Islet of Langerhans (tissue), 1 donor: ENCODE results near the gene BRF1.
"Not testable (repeated sequence)": the region's sequence is repeated elsewhere in the genome, so short reads cannot be mapped to it uniquely, and the experiment has no call there.

Source experiments
- FAIRE-seq: peaks from one replicate; lab custom pipeline; 2011; peaks lifted over from hg19 to GRCh38; lab: Jason Lieb, UNC

The BRF1 gene

DNA sequence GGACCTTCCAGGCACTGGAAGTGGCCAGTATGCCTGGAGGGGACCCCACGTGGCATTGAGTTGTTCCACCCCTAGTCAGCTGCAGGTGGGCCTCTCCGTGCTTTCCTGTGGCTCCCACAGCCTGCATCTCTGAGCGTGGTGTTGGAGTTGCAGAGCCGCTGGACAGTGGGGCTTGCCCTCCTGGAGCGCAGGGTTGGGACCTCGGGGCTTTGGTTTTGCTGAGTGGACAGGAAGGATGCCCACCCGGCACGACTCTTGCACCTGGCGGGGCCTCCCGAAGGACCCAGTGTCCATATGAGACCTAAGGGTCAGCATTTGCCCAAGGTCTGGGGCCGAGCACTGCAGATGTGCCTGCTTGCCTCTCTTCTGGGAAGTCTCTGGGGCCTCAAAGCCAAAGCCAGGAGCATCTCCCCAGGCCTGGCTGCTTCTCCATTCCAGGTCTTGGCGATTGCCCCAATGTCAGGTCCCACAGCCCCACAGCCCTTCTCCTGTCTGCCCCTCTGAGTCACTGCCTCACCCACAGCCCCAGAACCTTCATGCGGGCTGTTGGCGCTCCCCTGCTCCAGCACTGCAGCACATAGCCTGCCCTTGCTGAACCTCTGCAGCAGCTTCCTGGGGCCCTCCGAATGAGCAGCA lies 15.3 kb upstream of the BRF1 start:
- FAIRE-seq = no peak

DNA sequence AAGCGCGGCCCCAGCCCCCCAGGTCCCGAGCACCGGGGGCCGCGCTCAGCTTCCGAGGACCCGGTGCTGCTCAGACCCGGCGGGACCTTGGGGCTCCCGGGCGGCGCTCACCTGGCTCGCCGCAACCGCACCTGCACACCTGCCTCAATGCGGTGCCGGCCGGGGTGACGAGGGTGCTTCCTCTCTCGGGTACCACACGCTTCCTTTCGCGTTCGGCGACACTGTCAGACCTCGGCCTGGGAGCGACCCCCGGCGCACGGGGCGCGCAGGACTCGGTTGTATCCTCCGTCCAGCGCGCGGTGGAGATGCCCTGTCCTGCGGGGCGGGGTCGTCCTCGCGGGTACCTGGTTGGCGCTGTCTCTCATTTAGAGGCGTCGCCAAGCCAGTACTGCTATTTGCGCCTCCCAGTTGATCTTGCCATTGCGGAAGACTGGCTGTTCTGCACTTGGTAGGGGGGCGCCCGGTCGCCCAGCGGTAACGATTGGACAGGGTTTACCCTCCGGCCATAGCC lies 14.5 kb upstream of the BRF1 start:
- no peak for FAIRE-seq

DNA sequence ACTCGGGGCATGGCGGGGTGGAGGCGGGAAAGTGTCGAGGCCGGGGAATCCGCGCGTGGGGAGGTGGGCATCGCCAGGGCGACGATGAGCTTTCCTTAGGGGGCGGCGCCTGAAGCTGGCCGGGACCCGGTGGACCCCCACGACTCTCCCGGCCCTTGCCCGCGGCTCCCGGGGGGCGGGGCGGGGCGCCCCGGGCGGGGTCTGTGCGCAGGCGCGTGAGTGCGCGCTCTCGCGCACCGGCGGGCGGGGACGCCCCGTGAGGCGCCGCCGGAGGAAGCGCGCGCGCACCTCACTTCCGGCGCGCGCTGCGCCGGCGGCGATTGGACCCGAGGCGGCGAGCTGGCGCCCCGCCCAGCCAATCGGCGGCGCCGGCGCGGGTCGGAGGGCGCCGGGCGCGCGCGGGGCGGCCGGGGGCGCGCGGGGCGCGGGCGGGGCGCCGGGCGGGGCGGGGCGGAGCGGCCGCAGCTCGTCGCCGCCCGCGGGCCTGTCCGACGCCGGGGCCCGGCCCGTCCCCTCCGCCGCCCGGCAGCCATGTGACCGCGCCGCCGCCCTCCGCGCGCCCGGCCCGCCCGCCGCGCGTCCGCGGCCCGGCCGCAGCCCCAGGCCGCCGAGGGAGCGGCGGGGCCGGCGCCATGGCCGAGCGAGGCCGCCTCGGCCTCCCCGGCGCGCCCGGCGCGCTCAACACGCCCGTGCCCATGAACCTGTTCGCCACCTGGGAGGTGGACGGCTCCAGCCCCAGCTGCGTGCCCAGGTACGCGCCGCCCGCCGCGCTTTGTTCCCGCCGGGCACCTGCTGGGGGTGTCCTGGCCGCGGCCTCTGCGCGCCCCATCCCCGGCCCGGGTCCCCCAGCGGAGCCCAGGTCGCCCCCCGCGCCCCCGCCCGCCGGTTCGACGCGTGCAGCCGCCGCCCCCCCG lies 13.7 kb upstream of the BRF1 start, which contains the start of gene PACS2:
Gene PACS2, plus strand, starts transcription at position 462 of the 914 bp plus-strand sequence. Its CDS starts 171 bp downstream, at position 633.
- FAIRE-seq = no peak

DNA sequence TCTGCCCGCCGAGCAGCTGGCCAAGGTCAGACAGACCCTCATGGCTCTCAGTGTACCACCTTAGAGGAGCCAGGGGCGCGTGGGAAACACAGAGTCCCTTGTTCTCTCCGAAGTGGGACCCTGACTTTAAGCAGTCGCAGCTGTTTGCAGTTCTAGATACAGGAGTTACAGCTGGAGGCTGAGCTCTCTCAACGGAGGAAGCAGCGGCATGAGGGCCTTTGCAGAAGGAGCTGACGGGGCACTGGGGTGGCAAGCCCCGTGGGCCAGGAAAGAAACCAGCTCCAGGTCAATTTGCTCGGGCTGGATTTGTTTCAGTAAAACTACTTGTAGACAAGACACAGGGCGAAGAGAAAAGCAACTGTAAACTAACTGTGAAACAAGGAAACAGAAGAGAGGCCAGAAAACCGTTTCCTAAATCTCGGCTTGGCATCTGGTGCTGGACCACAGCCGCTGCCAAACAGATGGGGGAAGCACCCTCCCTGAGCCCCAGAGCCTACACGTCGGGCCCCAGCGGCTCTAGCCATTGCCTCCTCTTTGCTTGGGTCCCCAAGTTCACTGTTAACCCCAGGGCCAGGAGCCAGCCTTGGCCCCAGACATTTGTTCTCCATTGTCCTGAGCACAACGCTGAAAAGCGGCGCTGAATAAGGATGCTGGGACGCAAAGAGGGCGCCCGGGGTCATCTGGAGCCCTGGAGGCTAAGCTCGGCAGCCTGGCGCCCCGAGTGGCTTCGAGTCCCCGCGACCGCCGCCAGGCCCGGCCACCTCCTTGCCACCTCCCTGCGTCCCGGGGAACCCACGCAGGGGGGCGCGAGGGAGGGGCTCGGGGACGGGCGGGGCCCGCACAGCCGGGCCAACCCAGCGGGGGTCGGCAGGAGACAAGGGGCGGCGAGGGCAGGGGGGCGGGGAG lies 12.8 kb upstream of the BRF1 start:
- no peak for FAIRE-seq

DNA sequence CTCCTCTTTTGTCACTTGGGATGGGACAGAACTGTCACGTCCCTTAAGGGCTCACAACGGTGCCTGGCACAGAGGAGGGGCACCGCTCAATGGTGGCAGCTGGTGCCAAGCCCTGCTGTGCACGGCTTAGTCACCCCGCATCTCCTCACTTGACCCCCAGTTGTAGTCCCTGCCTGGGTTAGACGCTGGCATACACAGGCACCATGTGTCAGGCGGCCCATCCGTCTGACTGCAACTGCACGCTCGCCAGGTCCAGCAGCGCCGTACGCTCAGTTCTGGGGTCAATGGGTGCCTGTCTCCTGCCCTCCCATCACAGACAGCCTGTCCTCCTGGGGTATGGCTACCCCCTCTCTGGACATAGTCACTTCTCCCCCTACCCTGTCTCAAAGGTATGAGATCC lies 12.2 kb upstream of the BRF1 start:
- no peak for FAIRE-seq

DNA sequence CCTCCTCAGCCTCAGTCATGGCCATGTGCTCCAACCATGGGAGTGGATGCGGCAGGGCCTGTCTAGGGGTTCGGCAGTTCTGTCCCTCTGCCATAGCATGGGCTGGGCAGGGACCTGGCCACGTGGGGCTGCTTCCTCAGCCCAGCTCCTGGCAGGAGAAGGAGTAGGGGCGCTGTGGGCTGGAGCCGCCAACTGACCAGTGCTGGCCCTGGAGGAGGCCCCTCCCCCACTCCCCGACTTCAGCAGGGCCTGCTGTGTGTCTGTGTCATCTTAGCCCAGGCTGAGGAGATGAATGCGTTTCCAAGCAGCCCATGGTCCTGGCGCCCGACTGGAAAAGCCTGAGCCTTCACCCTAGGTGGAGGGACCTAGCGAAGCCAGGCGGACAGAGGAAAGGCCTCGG lies 11.0 kb upstream of the BRF1 start:
- FAIRE-seq = no peak

DNA sequence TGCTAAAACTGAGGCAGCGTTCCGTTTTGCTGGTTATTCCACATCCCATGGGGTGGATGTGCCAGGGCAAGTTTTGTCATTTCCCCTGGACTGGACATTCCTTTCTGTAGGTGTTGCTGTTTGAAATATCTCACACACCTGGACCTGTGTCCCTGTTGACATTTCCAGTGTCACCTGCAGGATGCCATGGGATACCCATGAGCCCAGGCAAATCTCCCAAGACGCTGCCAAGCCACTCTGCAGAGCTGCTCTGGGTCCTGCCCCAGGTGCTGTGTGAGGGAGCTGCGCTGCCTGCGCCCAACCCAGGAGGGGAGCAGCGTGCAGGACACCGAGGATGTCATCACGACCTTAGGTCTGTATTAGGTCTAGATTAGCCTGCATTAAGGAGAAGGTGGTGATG lies 8.6 kb upstream of the BRF1 start:
- FAIRE-seq = no peak

DNA sequence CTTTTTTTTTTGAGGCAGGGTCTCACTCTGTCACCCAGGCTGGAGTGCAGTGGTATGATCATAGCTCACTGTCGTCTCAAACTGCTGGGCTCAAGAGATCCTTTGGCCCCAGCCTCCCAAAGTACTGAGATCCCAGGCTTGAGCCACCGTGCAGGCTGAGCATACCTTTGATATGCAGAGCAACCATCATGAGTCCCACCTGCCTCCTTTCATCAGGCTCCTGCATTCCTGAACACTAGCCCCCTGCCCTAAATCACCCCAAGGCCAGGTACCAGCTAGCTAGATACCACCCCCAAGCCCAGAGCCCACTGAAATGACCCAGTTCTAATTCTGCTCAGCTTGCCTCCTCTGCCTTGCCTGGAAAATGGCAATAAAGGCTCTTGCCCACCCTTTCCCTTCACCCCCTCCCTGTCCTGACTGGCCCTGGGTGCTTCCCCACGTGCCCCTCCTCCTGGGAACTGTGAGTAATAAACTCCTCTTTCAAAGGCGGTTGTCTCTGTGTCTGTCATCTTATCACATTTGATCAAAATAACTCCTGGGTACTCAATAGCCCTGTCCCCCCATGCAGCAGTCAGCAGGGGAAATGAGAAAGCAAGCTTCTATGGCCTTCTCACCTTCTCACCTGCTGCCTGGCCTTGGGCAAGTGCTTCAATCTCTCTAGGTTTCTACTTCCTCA lies 6.4 kb upstream of the BRF1 start:
- FAIRE-seq = no peak

DNA sequence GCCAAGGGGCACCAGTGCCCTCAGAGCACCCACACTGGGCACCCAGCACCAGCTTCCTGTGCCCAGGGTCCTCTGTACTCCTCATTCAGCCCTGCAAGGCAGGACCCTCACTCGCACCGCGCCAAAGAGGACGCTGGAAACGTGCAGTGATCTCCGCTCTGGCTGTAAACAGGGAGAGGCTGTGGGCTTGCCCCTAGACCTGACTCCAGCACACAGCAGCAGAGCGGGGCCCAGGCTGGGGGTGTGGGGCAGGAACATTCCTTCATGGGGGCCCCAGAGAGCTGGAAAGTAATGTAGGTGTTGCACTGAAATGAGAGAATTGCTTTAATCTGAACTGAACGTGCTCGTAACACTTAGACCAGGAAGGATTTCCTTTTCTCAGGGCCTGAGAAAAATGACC lies 5.0 kb upstream of the BRF1 start:
- no peak for FAIRE-seq

DNA sequence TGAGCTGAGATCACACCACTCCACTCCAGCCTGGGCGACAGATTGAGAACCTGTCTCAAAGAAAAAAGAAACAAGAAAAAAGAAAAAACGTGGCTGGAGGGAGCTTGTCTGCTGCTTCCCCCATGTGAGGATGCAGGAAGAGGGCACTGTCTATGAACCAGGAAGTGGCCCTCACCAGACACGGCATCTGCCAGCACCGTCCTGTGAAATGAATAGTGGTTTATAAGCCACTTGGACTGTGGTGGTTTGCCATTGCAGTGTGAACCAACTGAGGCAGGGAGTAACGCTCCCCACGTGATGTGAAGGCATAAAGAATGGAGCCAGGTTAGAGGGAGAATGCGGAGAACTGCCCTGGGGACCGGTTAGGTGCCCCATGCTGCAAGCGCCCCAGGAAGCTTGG lies 4.5 kb upstream of the BRF1 start:
- FAIRE-seq = no peak

DNA sequence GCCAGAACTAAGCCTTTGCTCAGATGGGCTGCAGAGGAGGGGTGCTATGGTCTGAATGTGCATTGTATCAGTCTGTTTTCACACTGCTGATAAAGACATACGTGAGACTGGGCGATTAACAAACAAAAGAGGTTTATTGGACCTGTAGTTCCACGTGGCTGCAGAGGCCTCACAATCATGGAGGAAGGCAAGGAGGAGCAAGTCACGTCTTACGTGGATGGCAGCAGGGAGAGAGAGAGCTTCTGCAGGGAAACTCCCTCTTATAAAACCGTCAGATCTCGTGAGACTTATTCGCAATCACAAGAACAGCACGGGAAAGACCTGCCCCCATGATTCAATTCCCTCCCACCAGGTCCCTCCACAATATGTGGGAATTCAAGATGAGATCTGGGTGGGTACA lies 3.8 kb upstream of the BRF1 start:
- no peak for FAIRE-seq

DNA sequence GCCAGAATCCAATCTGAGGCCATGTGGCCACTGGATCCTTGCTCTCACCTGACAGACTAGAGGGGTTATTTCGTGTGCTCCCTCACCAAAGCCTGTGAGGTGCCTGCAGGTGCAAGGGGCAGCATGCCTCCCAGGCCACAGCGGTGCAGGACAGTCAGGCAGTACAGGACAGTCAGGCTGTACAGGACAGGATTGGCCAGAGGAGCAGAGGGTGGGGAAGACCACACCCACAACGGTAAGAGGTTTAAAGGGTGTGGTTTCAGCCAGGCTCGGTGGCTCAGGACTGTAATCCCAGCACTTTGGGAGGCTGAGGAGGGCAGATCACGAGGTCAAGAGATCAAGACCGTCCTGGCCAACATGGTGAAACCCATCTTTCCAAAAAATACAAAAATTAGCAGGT lies 3.1 kb upstream of the BRF1 start:
- no peak for FAIRE-seq

DNA sequence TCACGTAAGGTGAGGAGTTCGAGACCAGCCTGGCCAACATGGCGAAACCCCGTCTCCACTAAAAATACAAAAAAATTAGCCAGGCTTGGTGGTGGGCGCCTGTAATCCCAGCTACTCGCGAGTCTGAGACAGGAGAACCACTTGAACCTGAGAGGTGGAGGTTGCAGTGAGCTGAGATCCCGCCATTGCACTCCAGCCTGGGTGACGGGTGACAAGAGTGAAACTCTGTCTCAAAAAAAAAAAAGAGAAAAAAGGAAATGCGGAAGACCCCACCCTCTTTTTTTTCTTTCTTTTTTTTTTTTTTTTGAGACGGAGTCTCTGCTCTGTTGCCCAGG lies 1.1 kb upstream of the BRF1 start:
- not testable (repeated sequence) for FAIRE-seq

DNA sequence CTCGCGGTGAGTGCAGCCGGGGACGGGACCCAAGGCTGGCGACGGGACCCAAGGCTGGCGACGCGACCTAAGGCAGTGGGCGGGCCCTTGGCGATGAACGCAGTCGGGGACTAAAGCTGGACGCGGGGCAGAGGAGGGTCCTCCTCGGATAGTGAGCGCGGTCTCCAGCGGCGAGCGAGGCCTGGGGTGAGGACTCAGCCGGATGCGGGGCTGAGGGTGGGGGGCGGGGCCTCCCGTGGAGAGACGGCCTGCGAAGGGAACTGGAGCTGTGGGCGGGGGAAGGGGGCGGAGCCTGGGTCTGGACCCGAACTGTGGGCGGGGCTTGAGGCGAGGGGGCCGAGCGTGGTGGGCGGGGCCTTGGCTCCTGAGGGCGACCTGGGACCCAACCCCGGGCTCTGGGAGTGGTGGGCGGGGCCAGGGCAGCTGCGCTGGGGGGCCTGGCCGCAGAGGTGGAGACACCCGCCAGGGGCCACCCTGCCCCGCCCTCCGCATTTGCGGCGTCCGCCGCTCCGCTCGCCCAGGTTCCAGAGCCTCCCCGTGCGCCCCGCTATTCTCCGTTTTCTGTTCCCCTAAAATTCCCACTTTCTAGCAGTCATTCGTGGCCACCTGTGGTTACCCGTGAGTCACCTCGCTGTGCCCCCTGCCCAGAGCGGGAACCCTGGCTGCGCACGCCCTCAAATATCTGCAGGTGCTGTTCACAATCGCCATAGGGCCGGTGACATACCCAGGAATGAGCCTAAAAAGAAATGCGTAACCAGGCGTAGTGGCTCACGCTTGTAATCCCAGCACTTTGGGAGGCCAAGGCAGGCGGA lies 508 bp upstream of the BRF1 start:
- FAIRE-seq = no peak

DNA sequence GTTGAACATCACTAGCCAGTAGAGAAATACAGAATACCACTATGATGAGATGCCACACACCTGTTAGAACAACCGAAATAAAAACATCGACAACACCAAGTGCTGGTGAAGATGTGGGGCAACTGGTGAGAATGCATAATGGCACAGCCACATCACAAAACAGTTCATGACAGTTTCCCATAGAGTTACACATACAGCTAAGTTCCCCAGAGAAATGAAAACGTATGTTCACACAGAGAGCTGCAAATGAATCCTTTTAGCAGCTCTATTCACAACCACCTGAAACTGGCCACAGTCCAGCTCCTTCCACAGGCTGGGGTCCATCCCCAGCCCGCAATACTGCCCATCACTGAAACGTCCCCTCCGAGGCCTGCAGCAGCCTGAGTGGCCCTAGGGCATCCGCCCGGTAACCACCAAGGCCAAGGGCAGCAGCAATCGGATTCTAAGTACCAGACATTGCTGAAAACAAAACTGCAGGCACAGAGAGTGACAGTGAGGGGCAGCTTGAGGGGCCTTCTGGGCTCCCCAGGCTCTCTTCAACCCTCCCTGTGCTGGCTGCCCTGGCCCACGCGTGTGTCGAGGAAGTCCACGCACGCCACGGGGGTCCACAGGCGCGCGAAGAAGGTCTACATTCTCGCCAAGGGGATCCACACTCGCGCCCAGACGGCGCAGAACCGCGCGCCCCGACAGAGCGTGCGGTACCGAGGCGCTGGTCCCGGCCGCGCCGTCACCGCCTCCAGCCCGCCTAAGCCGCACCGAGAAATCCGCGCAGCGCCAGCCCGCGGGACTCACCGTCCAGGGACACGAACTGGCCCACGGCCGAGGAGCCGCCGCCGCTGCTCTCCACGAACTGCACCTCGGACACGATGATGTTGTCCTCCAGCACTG lies 903 bp downstream of the BRF1 start:
- FAIRE-seq = no peak

DNA sequence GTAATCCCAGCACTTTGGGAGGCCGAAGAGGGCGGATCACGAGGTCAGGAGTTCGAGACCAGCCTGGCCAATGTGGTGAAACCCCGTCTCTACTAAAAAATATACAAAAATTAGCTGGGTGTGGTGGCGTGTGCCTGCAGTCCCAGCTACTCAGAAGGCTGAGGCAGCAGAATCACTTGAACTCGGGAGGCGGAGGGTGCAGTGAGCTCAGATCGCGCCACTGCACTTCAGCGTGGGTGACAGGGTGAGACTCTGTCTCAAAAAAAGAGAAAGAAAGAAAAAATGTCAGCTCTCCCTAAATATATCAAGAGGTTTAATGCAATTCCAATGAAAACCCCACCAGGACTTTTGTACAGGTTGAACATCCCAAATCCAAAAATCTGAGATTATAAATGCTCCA lies 3.5 kb downstream of the BRF1 start:
- not testable (repeated sequence) for FAIRE-seq

DNA sequence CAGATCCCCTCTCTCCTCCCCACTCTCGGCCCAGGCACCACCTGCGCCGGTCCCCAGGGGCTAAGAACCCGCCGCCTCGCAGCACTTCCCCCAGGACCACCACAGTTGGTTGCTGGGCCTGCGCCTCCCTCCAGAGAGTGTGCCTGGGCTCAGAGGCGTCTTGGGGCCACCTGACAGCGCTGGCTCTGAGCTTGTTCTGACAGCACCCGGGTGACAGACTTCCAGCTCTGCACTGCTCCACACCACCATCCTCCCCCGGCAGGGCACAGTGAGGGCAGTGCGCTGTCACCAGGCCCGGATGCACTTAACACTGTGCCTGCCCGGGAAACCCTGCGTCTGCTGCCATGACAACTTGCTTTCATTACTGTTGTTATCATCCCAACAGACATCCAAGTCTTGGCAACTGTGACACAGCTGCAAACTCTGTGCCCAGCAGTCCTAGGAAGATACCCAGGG lies 6.6 kb downstream of the BRF1 start:
- no peak for FAIRE-seq

DNA sequence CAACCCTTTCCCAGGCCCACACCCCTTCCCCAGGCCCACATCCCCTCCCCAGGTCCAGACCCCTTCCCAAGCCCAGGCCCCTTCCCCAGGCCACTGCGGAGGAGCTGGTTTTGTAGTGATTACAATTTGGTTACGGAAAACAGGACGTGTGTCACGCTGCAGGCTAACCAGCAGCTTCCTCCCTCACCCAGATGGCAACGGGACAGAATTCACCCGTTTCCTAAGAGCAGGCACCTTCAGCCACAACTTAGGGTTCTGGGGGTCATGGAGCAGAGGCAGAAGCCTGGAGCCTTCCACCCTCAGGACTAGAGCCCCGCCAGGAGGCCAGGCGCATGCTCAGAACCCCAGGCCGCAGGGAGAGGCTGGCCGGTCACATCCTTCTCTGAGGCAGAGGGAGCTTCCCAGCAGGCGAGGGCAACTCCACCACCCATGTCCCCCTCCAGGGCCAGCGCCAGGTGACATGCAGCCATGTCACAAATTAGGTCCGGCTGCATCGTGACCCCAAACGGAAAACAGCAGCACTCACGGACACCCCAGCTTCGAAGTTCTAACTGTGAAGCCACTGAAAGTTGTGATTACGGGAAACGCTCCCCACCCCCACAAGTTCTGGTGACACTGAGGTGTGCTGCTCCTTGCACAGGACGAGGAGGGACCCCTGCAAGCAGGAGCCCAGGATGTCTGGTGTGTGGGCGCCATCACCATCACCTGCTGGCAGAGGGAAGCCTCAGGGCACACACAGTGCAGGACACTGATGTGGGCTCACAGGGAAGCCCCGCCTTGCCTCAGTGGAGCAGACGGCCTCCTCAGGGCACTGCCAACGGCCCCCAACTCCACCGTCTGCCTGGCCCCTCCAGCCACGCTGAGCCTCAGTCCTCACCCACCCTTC lies 7.7 kb downstream of the BRF1 start:
- FAIRE-seq = no peak
